ENCODE data around the gene PNMA1.

PNMA1 gene

DNA sequence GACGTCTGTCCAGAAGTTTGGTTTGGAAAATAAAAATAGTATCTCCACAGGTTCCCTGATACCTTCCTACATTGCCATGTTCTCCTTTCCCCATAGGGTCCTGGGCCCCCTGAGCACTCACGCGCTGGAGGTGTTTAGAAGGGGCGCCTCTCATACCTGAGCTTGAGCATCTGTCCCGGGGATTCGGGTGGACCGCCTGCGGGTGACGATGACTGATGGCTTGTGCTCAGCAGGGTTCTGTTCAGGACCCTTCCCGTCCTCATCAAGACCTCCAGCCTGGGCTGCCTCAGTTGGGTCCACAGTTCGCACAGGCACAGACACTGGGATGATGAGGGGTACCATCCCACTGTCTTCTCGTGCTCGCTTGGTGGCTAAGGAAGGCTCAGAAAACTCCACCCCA, 22.7 kb upstream of the PNMA1 start:
- DNase-seq, result no peak

DNA sequence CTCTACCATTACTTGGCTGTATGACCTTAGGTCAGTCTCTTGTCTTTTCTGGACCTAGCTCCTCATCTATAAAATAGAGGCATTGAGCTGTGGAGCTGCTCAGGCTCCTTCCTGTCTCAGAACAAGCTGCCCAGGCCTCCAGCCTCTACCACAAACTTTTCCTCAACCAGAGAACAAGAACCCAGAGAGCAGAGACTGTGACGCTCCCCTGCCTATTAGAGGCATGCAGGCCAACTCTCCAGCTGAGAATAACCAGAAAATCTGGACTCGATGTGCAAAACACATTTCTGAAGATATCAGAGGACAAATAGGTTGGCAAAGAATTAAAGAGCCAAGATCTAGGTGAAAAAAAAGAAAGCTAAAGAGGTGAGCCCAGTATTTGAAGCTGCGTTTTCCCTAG, 17.8 kb upstream of the PNMA1 start:
- DNase-seq, result no peak

DNA sequence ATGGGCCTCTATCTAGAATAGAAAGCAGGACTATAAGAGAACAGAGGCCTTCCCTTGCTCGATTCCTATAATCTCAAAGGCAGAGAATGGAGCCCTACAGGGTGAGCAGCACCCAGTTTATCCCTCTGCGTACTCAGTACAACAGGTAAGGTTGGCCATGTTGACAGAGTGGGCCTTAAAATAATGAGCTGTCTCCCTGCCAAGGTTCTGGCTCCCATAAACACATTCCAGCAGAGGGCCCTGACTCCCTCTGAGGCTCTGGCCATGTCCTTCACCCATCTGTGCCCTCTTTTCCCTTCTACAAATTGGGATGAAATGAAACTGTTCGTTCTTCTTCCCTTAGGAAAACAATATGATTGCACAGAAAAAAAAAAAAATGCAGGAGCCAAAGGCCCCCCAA, 16.9 kb upstream of the PNMA1 start:
- DNase-seq, result no peak

DNA sequence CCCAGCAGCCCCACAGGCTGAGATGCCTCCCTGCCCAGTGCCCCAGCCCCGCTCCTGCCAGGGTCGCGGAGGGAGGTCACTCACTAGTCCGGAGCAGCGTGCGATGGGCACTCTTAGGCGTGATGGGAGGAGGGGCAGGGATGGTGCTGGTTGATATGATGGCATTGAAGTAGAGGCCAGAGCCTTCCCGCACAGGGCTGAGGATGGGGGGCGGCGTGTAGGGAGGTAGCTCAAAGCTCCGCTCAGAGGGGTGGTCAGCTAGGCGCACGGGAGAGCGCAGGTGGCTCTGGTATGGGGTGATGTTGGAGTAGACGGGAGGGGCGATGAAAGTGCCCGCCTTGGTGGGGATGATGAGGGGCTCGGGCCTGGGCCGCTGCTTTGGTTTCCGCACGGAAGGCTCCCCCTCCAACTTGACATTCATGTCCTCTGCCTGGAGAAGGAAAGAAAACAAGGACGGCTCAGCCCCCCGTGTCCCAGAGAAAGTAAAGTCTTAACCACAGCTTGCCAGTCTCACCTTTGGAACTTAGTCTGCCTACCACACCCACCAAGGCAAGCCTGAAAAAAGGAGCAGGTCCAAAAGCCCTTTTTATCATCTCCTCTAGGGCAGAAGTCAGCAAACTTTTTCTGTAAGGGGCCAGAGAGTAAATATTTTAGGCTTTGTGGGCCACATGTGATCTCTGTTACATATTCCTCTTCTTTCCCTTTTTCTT, 15.5 kb upstream of the PNMA1 start:
- no peak for DNase-seq

DNA sequence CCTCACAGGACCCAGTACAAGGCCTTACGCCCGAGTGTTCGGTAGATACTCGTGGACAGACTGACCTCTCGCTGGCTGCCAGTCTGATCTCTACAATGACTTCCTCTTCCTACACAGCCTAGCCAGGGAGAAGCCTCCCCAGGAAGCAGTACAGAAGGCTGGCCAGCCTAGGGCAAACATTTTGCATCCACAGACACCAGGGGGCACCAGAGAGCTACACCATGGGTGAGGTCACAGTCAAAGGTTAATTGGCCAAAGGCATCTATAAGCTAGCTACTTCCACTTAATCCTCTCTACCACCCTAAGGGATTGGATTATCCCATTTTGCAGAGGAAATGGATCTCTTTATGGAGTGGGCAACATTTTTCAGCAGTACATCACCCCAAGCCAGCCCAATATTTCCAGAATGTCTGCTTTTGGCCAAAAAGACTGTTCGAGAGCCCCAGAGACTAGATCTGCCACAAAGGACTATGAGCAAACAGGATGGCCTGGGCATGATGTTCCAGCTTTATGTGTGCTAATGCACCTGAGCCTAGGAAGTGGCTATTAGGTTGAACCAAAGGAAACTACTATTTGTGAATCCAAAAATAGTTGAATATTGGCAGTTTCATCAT, 14.6 kb upstream of the PNMA1 start:
- no peak for DNase-seq

DNA sequence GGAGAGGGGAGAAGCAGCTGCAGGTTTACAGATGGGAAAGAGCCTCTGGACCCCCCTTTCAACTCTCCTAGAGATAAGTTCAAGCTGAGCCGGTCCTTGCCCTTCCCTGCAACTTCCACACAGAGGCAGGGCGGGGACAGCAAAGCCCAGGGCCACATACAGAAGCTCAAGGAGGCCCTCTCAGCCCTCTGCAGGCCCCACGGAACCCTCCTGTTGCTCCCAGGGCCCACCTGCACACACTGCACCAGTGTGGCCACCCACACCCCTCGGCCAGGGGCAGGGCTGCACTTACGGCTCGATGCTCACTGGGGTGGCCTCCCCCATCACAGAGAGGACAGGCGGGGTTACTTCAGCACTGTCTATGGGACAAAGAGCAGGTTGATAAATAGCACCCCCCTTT, 13.0 kb upstream of the PNMA1 start:
- DNase-seq, result no peak

DNA sequence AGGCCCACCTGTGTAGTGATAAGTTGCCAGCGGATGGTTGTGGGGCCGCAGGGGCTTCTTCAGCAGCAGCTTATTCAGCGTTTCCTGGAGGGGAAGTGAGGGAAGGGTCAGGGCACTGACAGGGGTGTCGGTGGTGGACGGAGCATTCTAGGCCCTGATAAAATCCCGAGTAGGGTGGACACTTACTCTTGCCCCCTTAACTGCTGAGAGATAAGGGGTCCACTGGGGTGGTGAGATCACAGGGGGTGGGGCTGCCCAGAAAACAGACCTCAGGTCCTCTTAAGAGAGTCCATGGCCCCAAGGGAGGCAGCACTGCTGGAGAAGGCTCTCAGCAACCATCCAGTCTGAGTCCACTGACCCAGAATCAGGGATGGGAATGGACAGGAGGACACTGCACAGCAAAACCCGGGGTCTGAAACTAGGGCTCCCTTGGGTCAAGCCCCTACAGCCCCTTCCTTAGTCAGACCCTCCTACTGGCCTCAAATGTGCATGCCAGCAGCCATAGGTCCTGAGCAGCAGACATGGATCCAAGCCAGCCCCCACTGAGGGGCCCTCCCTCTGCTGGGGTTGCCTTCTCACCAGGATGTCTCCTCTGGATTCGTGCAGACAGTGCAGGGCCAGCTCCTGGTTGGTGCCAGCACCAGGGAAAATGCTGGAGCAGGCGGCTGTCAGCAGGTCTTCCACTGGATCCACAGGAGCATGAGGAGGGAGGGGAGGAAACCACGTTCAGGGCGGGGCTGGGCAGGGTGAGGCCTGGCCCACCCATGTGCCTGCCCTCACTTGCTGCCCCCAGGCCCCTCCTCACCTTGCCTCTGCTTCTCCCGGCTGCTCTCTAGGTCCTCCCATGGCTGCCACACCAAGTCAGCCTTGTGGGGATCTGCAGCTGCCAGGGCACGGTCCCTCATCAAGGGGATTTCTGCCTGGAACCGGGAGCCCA, 12.1 kb upstream of the PNMA1 start:
- no peak for DNase-seq

DNA sequence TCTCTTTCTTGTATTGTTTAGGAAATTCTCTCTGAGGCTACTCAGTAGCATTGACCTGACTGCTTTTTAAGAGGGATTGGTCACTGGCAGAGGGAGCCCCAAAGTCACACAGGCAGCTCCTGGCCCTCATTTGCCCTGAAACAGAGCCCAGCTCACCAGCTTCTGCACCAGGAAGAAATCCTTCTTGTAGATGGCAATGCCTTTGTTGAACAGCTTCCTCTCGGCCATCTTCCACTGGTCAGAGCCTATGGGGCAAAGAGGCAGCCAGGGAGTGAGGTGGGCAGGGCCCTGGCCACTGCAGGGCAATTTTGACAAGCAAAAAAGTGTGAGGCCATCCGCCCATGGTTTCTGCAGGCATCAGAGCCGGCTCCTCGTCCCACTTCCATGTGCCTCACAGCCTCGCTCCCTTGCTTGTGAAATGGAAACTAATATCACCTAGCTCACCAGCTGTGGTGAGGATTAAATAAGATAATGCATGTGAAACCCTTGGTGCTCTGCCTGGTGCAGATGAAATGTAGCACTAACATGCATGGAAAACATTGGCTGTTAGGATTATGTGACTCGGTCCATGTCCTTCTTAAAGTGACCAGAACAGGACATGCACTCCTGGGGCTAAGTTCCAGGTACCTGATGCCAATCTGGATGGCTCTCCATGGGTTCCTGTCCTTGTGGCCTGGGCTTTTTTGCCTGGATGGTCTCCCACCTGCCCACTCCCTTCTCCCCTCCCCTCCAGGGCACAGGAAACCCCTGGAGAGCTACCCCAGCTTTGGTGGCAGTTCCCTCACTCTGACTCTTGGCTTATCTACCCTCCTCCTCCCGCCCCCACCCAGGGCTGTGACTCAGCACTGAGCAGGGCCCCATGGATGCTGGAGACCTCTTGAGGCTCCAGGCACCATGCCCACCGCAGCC, 11.2 kb upstream of the PNMA1 start:
- DNase-seq, result no peak

DNA sequence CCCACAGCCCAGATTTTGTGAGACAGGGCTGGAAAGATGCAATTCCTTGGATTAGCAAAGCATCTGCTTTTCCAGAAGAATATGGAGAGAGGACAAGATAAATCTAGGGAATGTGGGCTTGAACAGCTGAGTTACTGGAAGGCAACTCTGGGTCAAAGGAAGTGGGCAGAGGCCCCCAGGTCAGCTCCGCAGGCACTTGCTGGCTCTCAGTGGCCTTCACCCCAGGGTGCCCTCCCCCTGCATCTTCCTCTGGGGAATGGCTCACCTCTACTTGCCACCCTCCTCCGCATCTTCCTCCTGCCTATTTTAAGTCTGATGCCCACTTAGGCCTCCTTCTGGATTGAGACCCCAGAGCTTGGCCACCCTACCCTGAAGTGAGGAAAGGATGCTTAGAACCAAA, 10.5 kb upstream of the PNMA1 start:
- no peak for DNase-seq

DNA sequence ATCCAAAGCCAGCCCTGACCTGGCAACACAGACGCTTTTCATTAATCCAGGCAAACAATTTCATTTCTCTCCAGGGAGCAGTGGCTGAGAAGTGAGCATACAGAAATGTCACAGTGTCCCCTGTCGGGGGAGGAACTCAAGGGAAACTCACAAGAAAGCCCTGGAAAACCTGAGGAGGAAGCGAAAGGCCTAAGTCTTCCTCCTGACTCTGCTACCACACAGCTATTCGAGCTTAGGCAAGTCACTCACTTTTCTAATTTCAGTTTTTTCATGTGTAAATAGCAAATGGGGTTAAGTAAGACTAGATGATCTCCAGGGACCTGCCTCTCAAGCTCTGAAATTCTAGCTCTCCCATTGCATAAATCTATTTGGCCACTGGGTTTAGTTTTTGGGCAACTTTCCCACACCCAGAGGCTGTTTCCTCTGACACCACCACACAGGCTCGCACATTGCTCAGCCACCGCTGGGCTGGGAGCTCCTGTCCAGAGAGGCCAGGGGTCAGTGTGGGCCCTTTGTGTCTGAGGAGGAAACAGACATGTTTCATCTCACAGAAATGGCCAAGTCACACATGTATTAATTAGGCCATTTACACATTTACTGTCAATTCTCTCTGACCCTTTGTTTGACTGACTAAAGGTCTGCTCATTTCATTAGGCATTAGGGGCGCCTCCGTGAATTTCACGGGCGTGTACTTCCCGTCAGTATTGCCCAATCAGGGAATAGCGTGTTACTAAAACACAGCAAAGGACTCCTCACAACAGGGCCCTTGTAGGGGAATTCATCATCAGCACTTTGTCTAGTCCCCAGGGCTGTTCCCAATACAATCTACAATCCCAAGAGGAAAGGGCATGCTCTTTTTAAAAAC, 9.8 kb upstream of the PNMA1 start:
- no peak for DNase-seq

DNA sequence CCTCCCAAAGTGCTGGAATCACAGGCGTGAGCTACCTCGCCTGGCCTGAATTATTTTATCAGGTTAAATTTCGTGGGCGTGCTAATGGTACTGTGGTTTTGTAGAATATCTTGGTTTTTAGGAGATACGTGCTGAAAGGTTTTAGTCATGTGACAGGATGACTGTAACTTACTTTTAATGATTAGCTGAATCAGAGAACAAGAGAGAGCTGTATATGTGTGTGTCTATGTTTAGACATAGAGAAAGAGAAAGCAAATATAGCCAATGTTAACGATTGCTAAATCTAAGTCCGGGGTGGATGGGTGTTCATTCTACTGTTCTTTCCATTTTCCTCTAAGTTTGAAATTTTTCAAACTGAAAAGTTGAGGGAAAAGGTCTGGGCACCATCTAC, 9.2 kb upstream of the PNMA1 start:
- DNase-seq, result no peak

DNA sequence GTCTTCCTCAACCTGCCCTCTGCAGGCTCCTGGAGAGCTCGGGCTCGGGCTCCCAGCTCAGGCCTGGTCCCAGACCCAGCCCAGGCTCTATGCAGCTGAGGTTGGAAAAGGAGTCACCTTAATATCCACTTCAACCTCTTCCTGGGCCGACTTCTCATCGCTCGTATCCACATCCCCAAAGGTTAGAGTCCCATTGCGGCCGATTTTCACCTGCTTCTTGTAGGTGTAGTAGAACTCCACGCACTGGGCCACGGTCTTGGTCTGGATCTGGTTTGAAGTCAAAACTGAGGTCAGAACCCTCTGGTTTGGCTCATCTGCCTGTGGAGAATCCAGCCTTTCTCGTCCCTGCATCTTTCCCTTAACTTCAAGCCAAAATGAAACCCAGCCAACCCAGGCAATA, 8.4 kb upstream of the PNMA1 start:
- DNase-seq, result no peak

DNA sequence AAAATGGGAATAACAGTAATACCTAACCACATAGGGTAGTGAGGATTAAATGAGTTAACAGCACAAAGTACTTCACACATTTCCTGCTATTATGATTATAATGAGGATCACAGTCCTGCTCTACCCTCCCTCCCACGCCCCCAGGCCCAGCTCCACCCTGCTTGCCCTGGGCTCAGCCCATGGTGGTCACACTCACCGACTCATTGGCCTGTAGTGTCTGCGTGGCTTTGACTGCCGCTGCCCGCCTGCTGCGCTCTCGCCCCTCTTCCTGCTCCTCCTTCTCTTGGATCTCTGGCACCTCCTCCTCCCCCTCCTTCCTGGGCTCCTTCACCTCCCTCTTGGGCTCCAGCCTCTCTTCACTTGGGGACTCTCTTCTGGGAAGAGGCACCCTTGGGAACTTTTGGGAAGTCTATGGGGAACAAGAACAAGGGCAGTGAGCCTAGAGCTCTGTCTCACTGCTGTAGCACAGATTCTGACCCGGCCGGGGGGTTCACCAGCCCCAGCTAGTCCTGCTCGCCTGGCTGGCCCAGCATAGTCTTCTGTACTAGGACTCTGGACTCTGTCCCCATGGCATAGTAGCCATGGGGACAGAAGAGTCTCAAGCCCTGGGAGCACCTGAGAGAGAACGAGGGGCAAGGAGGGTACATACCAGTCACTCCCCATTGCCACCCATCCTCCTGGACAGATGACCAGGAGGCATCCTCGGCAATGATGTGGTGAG, 7.1 kb upstream of the PNMA1 start:
- DNase-seq, result no peak

DNA sequence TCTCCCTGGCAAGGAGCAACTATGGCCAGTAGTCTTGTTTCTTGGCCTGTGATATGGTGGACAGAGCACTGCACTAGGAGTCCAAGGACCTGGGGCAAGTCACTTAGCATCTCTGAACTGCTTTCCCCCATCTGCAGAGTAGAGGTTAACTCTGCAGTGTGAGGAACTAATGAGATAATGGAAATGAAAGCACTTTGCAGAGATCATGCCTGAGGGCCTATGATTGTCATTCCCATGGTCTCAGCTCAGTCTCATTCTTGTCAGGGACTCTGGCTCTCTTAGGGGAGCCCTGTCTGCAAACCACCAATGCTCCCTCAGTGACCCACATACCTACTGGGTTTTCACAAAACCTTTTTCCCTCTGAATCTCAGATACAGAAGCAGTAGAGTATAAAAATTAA, 6.5 kb upstream of the PNMA1 start:
- DNase-seq, result no peak

DNA sequence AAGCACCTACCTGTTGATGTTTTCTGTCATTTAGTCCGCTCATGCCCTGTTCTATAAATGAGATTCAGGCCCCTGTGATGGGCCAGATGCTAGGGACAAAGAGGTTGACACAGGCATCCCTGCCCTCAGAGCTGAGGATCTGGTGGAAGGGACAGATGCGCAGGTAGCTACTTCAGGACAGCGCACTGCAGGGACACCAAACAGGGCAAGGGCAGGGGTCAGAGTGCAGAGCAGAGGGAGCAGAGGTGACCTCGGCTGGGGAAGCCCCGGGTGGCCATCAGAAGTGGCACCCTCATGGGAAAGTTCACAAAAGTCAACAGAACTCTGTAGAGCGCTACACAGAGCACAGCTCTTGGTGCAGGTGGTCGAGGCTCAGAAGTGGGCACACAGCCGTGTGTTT, 5.6 kb upstream of the PNMA1 start:
- no peak for DNase-seq

DNA sequence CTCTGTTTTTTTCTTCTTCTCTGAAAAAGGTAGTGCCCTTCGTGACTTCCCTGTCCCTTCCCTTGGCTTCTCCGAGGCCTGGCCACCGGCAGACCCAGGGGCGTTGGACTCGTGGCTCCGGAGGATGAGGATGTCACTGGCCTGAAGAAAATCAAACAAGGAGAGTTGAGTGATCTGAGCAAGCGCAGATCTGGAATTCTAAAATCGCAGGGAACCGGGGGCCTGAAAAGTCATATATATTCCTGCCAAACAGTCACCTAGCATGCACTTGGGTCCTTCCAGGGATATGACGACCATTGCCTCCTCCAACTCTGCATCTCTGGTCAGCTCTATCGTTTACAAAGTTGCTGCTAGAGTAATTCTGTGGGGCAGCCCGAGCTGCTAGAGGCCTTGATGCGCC, 5.2 kb upstream of the PNMA1 start:
- no peak for DNase-seq

DNA sequence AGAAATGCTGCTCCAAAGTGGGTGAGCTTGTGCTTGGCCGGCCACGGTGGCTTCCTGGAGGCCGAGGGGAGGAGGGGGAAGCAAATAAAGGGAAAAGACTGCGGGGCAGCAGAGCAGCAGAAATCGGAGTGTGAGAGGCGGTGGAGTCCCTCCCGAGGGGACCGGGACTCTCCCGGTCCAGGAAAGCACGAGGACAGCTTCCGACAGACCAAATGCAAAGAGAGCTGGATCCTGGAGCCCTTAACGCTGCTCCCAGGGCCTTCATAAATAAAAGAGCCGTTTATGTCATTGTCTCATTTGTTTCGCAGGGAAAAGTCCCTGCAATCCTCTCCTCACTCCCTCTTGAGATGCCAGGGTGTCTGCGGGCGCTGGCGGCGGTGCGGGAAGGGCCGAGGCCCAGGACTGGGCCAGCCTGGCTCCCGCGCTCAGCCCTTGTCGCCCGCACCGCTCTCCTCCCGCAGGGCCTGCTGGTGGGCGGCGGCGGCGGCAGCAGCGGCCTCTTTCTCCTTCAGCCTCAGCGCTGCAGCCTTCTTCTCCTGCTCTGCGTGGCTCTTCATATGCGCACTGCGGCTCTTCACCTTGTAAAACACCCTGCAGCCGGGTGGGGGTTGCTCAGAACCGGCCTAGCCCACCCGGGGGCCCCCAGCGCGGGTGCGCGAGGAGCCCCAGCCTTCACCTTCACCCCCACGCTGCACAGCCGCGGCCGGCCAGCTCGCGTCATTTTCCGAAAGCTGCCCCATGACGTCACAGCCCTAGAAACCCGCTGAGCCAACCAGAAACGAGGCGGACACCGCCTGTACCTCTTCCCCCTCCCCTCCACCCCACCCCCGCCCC, 4.5 kb upstream of the PNMA1 start:
- DNase-seq, result no peak

DNA sequence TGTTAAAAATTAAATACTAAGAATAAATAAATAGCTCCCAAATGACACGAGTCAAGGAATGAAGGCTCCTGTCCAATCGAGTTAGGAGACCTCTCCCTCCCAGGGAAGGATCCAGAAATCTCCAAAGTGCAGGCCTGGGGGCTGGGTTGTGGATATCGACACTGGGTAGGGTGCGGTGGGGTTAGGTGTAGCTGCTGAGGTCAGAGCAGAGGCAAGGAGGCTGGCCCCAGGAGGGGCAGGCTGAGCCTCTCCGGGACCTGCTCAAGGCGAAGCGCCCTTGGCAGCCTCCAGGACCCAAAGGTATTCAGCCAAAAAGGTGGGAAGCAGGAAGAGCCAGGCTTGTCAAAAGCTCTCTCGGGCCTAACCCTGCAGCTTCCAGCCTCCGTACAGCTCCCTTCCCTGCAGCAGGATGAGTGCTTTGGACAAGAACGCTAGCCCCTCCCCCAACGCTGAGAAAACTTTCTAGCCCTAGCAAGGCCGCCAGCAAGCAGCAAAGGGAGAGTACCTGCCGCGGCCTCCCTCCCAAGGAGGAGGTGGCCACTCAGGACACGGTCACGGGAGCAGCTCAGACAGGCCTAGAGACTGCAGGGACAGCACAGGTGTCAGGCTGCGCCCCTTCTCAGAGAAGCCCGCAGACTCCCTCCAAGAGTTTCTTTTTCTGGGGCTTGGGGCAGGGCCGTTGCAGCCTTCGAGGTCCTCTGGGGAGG, 3.7 kb upstream of the PNMA1 start:
- DNase-seq, result no peak

DNA sequence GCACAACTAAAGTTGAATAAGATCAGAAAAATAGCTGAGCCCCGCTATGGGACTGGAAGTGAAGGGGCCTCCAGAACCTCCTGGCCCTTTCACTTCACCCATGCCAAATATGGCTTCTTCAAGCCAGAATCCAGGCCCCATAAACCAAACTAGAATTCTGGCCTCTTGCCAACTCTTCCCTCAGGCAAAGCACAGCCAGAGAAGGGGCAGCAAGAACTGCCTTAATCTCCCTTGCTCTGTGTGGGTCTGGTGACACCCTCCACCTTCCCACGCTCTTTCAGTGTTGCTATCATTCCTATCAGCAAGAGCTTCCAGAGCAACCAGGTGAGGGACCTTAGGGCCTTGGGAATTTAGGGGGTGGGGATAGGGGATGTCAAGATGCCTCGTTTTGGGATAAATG, 3.1 kb upstream of the PNMA1 start:
- no peak for DNase-seq

DNA sequence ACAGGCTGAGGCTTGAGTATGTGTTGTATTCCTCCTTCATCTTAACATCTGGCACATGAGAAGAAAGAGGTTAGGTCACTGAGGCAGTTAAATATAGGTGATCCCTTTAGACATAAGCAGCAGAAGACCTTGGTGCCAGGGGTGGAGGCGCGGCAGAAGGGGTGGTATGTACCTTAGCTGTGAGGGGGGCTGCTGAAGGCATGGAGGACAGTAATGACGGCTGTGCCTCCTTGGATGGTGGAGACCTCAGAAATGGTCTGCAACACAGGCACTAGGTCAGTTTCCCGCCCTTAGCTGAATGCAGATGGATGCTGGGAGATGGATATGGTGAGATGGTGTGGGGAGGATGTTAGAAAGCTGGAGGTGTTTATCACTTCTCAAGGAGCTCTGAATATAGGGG, 1.5 kb upstream of the PNMA1 start:
- DNase-seq, result no peak

Data from DMS 273 treated with DMSO at 0.1 percent for 48 hours (cell line).